ENCODE measurements around the gene HOOK2. TPM values are rescaled to one million over a fixed set of nuclear protein-coding genes. Genes with fewer than 3 reads are reported as not detected.

Gene HOOK2
- total RNA-seq, 1 experiment from 2014 or later = 96.3 TPM

DNA sequence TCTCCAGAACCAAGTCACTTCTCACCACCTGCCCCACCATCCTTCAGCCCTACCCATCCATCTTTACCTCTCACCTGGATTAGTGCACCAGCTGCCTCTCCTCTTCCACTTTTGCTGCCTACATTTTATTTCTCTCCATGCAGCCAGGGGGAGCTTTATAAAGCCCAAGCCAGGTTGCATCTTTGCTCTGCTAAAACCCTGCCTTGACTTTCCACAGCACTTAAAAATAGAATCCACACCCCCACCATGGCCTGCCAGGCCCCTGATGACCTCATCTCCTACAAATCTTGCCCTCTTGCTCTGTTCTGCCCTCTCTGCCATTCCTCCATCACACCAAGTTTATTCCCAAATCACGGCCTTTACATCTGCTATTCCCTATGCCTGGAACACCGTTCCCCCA, 1.8 kb downstream of the HOOK2 start:
- POLR2A ChIA-PET = interaction anchor here (8.8 kb wide), 1 partner anchor 20 kb away, joined by 172 read pairs; the partner anchor contains the start of gene JUNB

More for the DNA sequence above, 1.8 kb downstream of the HOOK2 start:
- Histone ChIP-seq H3K79me2 (ENCODE audit: insufficient read depth, low read length) (peaks cover 6% of the 10 kb centered on the region; the same call in 1 of the 2 replicates), H4K20me1 (ENCODE audit: insufficient read depth) (no peaks in the 10 kb centered on the region), H3K9me2 (ENCODE audit: insufficient read depth) (no peaks in the 10 kb centered on the region), H3K27me3 (ENCODE audit: insufficient read depth, low read length) (no peaks in the 10 kb centered on the region), H3K9ac (ENCODE audit: low read length) (0 out of 2 replicates have a peak overlapping the region, but pooled peaks have one; percentile 1), H3K9me3 (ENCODE audit: control insufficient read depth in 1 of 2, insufficient read depth in 1 of 2, low read depth in 1 of 2, low read length in 2 of 2) (no peaks in the 10 kb centered on the region), H3K4me1 (ENCODE audit: control insufficient read depth in 1 of 2, insufficient read depth in 2 of 2, low read length in 2 of 2) (peaks cover 28 to 57% of the 10 kb centered on the region in 2 experiments), H2AFZ (ENCODE audit: low read depth, low read length, poor library complexity, severe bottlenecking) (no peak overlapping the region), H3K4me2 (ENCODE audit: low read length) (peak overlapping the region; percentile 99), H3K27ac (ENCODE audit: low read depth, low read length) (peak overlapping the region; percentile 94), H3K36me3 (ENCODE audit: control insufficient read depth in 1 of 2, insufficient read depth in 2 of 2, low read length in 2 of 2) (peaks cover 0 to 4% of the 10 kb centered on the region in 2 experiments; a peak in 1 of 4 replicates), H3K4me3 (replicated peaks in 1 of 2; ENCODE audit: low read depth in 1 of 2, low read length in 2 of 2) (no peak overlapping the region)
- ATAC-seq = no peak
- ChIA-PET CTCF (interaction anchor here (0.7 to 7.0 kb wide), 4 partner anchors 9 to 17 kb away, joined by 3 to 88 read pairs (median 7); partner anchors contain the start of gene JUNB), RAD21 (ENCODE audit: low non-redundant PET in 1 of 2, low total read pairs in 2 of 2, uncharacterized antibody in 2 of 2, unreplicated experiment in 2 of 2) (interaction anchor here (0.7 to 1.5 kb wide), 4 partner anchors 7 to 73 kb away, joined by 3 read pairs; no protein-coding TSS in a partner anchor)
- TF ChIP-seq EZH2phosphoT487 (IDR thresholded peaks at IDR 0.05; ENCODE audit: borderline replicate concordance) (no peak), TCF7L2 (IDR thresholded peaks at IDR 0.05; ENCODE audit: borderline replicate concordance, extremely low read depth, insufficient read depth, insufficient read length) (no peak), YY1 (IDR thresholded peaks at IDR 0.05; ENCODE audit: extremely low read depth, insufficient replicate concordance, low read depth, low read length) (no peak), SP1 (IDR thresholded peaks at IDR 0.05; ENCODE audit: low read depth) (no peak), SRF (IDR thresholded peaks at IDR 0.05; ENCODE audit: low read depth) (no peak), POLR2A (IDR thresholded peaks at IDR 0.05; ENCODE audit: borderline replicate concordance, extremely low read depth, insufficient read depth, insufficient read length) (no peak), EGR1 (IDR thresholded peaks at IDR 0.05; ENCODE audit: low read depth) (no peak), ELF1 (IDR thresholded peaks at IDR 0.05; ENCODE audit: borderline replicate concordance, low read depth) (no peak), FOSL1 (IDR thresholded peaks at IDR 0.05; ENCODE audit: low read depth) (no peak), ZBTB33 (IDR thresholded peaks at IDR 0.05; ENCODE audit: extremely low read depth, insufficient replicate concordance, low read length) (no peak), SIN3A (IDR thresholded peaks at IDR 0.05; ENCODE audit: low read depth) (no peak), POLR2AphosphoS5 (IDR thresholded peaks at IDR 0.05; ENCODE audit: low read depth, low read length) (no peak; the same call in 1 of the 2 replicates), ZFX (IDR thresholded peaks at IDR 0.05) (no peak), REST (IDR thresholded peaks at IDR 0.05; ENCODE audit: low read depth) (no peak), MAX (IDR thresholded peaks at IDR 0.05) (no peak), ZNF274 (IDR thresholded peaks at IDR 0.05; ENCODE audit: low read depth, low read length) (no peak), RAD21 (IDR thresholded peaks at IDR 0.05; ENCODE audit: low read depth) (peak; percentile 29; the same call in 1 of the 2 replicates)
- TF ChIP-seq, protein P1, sequence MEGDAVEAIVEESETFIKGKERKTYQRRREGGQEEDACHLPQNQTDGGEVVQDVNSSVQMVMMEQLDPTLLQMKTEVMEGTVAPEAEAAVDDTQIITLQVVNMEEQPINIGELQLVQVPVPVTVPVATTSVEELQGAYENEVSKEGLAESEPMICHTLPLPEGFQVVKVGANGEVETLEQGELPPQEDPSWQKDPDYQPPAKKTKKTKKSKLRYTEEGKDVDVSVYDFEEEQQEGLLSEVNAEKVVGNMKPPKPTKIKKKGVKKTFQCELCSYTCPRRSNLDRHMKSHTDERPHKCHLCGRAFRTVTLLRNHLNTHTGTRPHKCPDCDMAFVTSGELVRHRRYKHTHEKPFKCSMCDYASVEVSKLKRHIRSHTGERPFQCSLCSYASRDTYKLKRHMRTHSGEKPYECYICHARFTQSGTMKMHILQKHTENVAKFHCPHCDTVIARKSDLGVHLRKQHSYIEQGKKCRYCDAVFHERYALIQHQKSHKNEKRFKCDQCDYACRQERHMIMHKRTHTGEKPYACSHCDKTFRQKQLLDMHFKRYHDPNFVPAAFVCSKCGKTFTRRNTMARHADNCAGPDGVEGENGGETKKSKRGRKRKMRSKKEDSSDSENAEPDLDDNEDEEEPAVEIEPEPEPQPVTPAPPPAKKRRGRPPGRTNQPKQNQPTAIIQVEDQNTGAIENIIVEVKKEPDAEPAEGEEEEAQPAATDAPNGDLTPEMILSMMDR (IDR thresholded peaks at IDR 0.05 in 2 of 3, conservative IDR thresholded peaks at IDR 0.05 in 1 of 3; ENCODE audit: borderline replicate concordance in 1 of 3, insufficient read depth in 1 of 3, low read depth in 2 of 3, low read length in 2 of 3) = peak; percentile 21 to 33 (median 22); a peak in 4 of 6 replicates
- no peak for DNase-seq (ENCODE audit: low read depth, low spot score)
- intact Hi-C loops (cut with micrococcal nuclease) = no loop called here
- BruUV-seq (replicated peaks) = no TSS peak

Data from HCT116 (cell line).